GM18502 (cell line): Measurements from ENCODE around the gene TTC5.
"Not testable (repeated sequence)": the region's sequence is repeated elsewhere in the genome, so short reads cannot be mapped to it uniquely, and the experiment has no call there.

Experiments used
- ATAC-seq: cut with Tn5 transposase; IDR thresholded peaks from one replicate; pipeline ENCODE4 v1.9.1; 2021; ENCODE audit warnings: mild to moderate bottlenecking; ENCODE audit not compliant: unreplicated experiment, poor library complexity

Gene TTC5

GRCh38 chr14:20306079-20306423, 300 bp upstream of the TTC5 start:
- ATAC-seq, result peak; percentile 3

DNA sequence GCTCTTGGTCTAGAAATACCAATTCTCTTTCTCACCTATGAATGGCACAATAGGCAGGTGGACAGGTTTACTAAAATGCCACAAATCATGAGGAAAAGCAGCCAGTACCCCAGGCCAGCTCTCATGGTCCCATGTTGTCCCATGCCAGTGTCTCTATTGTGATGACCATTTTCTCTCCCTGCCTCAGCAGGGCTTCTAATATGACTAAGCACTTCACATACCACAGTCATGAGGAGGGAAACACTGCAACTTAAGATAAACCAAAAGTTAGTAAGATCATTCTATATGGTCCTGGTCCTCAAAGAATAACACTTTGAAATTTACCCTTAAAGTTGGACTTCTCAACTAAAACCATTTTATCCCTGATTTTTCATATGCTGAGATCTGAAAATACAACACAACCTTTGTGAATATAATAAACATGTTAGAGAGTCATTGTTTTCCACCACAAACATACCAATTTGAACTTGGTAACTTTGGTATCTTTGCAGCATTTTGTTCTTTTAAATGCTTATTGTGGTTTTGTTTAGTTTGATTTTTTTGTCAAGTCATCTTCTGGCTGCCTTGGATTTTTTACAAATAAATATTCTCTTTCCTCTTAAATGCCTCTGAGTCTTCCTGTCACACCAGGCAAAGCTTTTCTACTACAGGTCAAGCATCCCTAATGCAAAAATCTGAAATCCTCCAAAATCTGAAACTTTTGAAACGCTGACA, 3.6 kb downstream of the TTC5 start:
- no peak for ATAC-seq

GRCh38 chr14:20295067-20295466, 10.7 kb downstream of the TTC5 start:
- peak; percentile 85 for ATAC-seq

DNA sequence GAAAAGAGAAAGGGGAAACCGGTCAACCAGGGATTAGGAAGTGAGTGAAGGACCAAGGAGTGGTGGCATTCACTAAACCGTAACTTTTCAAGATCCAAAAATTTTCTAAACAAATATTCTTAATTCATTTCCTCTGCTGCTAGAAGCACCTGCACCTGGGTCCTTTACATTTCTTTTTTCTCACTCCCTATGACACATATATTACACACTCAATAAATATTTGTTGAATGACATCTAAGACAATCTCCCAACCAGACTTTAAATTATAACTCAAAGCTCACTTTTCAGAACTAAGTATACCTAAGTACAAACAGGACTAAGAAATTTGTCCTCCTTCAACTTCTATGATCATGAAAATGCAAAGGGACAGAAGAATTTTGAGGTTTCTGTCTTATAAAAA, 11.1 kb downstream of the TTC5 start:
- no peak for ATAC-seq

DNA sequence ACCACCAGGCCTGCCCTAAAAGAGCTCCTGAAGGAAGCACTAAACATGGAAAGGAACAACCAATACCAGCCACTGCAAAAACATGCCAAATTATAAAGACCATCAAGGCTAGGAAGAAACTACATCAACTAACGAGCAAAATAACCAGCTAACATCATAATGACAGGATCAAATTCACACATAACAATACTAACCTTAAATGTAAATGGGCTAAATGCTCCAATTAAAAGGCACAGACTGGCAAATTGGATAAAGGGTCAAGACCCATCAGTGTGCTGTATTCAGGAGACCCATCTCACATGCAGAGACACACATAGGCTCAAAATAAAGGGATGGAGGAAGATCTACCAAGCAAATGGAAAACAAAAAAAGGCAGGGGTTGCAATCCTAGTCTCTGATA, 23.8 kb downstream of the TTC5 start:
- ATAC-seq, result not testable (repeated sequence)

GRCh38 chr14:20280265-20280664, 25.5 kb downstream of the TTC5 start:
- not testable (repeated sequence) for ATAC-seq

DNA sequence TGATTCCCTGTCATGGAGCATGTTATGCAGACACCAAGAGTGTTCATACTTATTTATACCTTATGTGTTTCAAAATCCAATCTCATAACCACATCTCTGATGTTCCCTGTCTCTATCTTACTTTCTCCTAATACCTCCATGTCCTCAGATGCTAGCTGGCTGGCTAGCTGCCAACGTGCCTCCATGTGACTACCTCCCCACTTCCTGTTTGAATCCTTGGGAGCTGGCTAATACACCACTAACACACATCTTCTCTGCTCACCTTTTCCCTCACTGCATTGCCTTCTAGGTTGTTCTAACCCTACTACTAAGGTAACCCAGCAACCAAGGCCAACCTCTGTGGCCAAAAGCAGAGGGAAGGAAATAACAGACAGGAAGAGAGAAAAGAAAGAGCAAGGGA, 27.3 kb downstream of the TTC5 start:
- no peak for ATAC-seq

- no peak for ATAC-seq
Observed at GRCh38 chr14:20277409-20277808, 28.3 kb downstream of the TTC5 start.

- ATAC-seq, result no peak
Observed at GRCh38 chr14:20274062-20274461, 31.7 kb downstream of the TTC5 start.

- not testable (repeated sequence) for ATAC-seq
Observed at GRCh38 chr14:20264361-20264760, 41.4 kb downstream of the TTC5 start.

- no peak for ATAC-seq
Observed at GRCh38 chr14:20262642-20263128, 43.1 kb downstream of the TTC5 start.

- no peak for ATAC-seq
Observed at GRCh38 chr14:20247646-20248246, 58.0 kb downstream of the TTC5 start.
